Activated naive CD4-positive, alpha-beta T cell treated with anti-CD3 and anti-CD28 coated beads, Interleukin-2, amount 10 ng/mL, durations not matched to agents 7 days and 5 days (primary cell): ENCODE measurements around the gene TMEM61.
"Not testable (repeated sequence)": the region's sequence is repeated elsewhere in the genome, so short reads cannot be mapped to it uniquely, and the experiment has no call there.

Experiments
- CTCF ChIA-PET: fragments of 350-600 bp; sonication (Branson Sonifier 250); formaldehyde crosslinking; loops from one replicate; lab custom pipeline; 2021; ENCODE audit warnings: antibody characterized with exemption; lab: Charles Lee
- DNase-seq: peaks from one replicate; pipeline ENCODE4 v3.0.0-alpha.2; 2020
- H3K27ac Mint-ChIP-seq: one replicate; pipeline ENCODE4 v1.8.0; 2021; ENCODE audit warnings: mild to moderate bottlenecking, moderate library complexity, mixed read lengths
- H3K27me3 Mint-ChIP-seq: one replicate; pipeline ENCODE4 v1.8.0; 2021; ENCODE audit warnings: mild to moderate bottlenecking, mixed read lengths
- H3K36me3 Mint-ChIP-seq: one replicate; pipeline ENCODE4 v1.8.0; 2021; ENCODE audit warnings: mixed read lengths
- H3K4me1 Mint-ChIP-seq: one replicate; pipeline ENCODE4 v1.8.0; 2021; ENCODE audit warnings: mixed read lengths
- H3K4me3 Mint-ChIP-seq: one replicate; pipeline ENCODE4 v1.8.0; 2021; ENCODE audit warnings: mild to moderate bottlenecking, moderate library complexity, mixed read lengths
- H3K9me3 Mint-ChIP-seq: one replicate; pipeline ENCODE4 v1.8.0; 2021; ENCODE audit warnings: mixed read lengths

TMEM61 gene

DNA sequence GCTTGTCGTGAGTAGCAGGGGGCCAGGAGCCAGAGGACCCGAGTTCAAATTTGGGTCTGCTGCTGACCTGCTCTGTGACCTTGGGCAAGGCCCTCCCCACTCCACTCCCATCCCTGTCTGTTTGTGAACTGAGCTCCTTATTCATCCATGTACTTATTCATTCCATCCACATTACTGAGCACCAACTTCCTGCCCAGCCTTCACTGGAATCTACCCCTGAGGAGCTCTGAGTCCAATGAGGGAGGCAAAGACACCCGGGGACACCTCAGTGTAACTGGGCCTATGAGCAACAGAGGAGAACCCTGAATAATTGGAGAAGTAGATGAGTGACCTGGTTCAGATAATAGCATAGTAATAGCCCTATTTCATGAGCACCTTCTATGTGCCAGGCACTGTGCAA, 27.2 kb downstream of the TMEM61 start:
- Mint-ChIP-seq H3K4me3 (no peak overlapping the region), H3K27me3 (peaks cover 8% of the 10 kb centered on the region), H3K27ac (no peak overlapping the region), H3K9me3 (no peaks in the 10 kb centered on the region), H3K4me1 (no peaks in the 10 kb centered on the region), H3K36me3 (no peaks in the 10 kb centered on the region)
- CTCF ChIA-PET = interaction anchor here (1.5 kb wide), 1 partner anchor 14 kb away, joined by 5 read pairs; no protein-coding TSS in a partner anchor
- DNase-seq = no peak

- no peaks in the 10 kb centered on the region for H3K9me3 Mint-ChIP-seq
- H3K27me3 Mint-ChIP-seq = peaks cover 26% of the 10 kb centered on the region
- H3K36me3 Mint-ChIP-seq = no peaks in the 10 kb centered on the region
- DNase-seq = no peak
- CTCF ChIA-PET = interaction anchor here (1.2 to 1.4 kb wide), 4 partner anchors 12 to 327 kb away, joined by 3 to 5 read pairs (median 4); no protein-coding TSS in a partner anchor
- no peaks in the 10 kb centered on the region for H3K4me1 Mint-ChIP-seq
- no peak overlapping the region for H3K27ac Mint-ChIP-seq
- H3K4me3 Mint-ChIP-seq = no peak overlapping the region
Measured at GRCh38 chr1:55010194-55010886, 29.9 kb downstream of the TMEM61 start.

DNA sequence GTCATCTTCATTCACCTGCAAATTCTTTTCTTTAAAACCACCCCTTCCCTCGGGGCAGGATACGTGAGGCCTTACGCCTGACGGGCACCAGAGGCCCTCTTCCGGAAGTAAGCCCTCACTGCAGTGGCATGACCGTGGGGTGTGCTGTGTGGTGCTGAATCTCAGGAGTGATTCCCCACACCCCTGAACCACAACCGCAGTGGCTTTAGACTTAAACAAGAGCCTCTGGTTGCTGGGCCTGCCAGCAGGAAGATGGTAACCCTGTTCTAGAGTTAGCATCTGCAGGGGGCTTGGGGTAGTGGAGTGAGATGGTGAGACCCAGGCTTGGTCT, 30.4 kb downstream of the TMEM61 start:
- no peaks in the 10 kb centered on the region for H3K36me3 Mint-ChIP-seq
- no peak for DNase-seq
- no peaks in the 10 kb centered on the region for H3K4me1 Mint-ChIP-seq
- CTCF ChIA-PET = interaction anchor here (1.0 to 1.3 kb wide), 2 partner anchors 66 kb away, joined by 3 to 5 read pairs; no protein-coding TSS in a partner anchor
- H3K27me3 Mint-ChIP-seq = peaks cover 31% of the 10 kb centered on the region
- no peak overlapping the region for H3K27ac Mint-ChIP-seq
- no peak overlapping the region for H3K4me3 Mint-ChIP-seq
- no peaks in the 10 kb centered on the region for H3K9me3 Mint-ChIP-seq

DNA sequence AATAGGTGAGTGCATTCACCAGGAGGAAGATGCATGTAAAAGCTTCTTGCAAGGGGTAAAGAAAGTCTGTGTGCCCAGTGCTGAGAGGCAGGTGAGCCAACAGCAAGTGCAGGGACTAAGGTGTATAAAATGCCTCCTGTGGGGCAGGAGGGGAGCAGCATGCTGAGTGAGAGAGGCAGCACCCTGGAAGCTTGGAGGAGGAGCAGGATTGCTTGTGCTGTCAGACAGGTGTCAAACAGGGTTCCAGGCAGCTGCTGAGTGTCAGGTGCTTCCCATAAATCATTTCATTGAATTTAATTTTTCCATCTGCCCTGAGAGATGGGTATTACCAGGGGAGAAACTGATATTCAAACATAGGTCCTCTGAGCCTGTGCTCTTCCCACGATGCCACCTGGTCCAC, 32.2 kb downstream of the TMEM61 start:
- H3K4me1 Mint-ChIP-seq = no peaks in the 10 kb centered on the region
- H3K27ac Mint-ChIP-seq = no peak overlapping the region
- no peak for DNase-seq
- no peaks in the 10 kb centered on the region for H3K36me3 Mint-ChIP-seq
- CTCF ChIA-PET = no interaction called here
- no peak overlapping the region for H3K4me3 Mint-ChIP-seq
- H3K9me3 Mint-ChIP-seq = no peaks in the 10 kb centered on the region
- peaks cover 35% of the 10 kb centered on the region for H3K27me3 Mint-ChIP-seq

DNA sequence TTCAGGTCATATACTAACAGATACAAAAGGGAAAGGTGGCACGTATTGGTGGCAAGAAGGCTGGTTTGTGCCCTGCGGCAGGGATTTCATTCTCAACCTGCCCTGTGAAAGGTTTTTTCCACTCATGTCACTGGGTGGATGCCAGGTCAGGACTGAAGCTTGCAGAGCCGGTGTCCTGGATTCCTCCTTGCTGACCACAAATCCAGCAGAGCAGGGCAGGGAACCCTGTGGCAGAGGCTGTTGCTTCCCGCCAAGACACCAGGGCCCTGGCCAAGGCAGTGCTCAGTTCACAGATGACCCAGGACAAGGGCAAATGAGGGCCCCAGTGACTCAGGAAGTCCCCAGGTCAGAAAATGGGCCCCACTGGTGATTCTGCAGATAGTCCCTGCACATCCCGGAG, 34.7 kb downstream of the TMEM61 start:
- no peaks in the 10 kb centered on the region for H3K9me3 Mint-ChIP-seq
- peaks cover 46% of the 10 kb centered on the region for H3K27me3 Mint-ChIP-seq
- H3K36me3 Mint-ChIP-seq = no peaks in the 10 kb centered on the region
- no peak for DNase-seq
- no peak overlapping the region for H3K27ac Mint-ChIP-seq
- no peaks in the 10 kb centered on the region for H3K4me1 Mint-ChIP-seq
- CTCF ChIA-PET = interaction anchor here (1.5 kb wide), 1 partner anchor 70 kb away, joined by 12 read pairs; no protein-coding TSS in a partner anchor
- H3K4me3 Mint-ChIP-seq = no peak overlapping the region

- H3K4me1 Mint-ChIP-seq = no peaks in the 10 kb centered on the region
- H3K27me3 Mint-ChIP-seq = peaks cover 53% of the 10 kb centered on the region
- no peaks in the 10 kb centered on the region for H3K36me3 Mint-ChIP-seq
- CTCF ChIA-PET = interaction anchor here (0.7 to 1.5 kb wide), 2 partner anchors 71 to 261 kb away, joined by 3 to 12 read pairs; no protein-coding TSS in a partner anchor
- H3K4me3 Mint-ChIP-seq = no peak overlapping the region
- H3K27ac Mint-ChIP-seq = no peak overlapping the region
- DNase-seq = no peak
- H3K9me3 Mint-ChIP-seq = no peaks in the 10 kb centered on the region
Measured at GRCh38 chr1:55015731-55016620, 35.5 kb downstream of the TMEM61 start.

- H3K36me3 Mint-ChIP-seq = no peaks in the 10 kb centered on the region
- no peak overlapping the region for H3K27ac Mint-ChIP-seq
- no peak for DNase-seq
- no peaks in the 10 kb centered on the region for H3K4me1 Mint-ChIP-seq
- CTCF ChIA-PET = interaction anchor here (2.3 kb wide), 1 partner anchor 73 kb away, joined by 6 read pairs; no protein-coding TSS in a partner anchor
- H3K27me3 Mint-ChIP-seq = peaks cover 56% of the 10 kb centered on the region
- no peak overlapping the region for H3K4me3 Mint-ChIP-seq
- no peaks in the 10 kb centered on the region for H3K9me3 Mint-ChIP-seq
Measured at GRCh38 chr1:55018395-55018794, 38.0 kb downstream of the TMEM61 start.

DNA sequence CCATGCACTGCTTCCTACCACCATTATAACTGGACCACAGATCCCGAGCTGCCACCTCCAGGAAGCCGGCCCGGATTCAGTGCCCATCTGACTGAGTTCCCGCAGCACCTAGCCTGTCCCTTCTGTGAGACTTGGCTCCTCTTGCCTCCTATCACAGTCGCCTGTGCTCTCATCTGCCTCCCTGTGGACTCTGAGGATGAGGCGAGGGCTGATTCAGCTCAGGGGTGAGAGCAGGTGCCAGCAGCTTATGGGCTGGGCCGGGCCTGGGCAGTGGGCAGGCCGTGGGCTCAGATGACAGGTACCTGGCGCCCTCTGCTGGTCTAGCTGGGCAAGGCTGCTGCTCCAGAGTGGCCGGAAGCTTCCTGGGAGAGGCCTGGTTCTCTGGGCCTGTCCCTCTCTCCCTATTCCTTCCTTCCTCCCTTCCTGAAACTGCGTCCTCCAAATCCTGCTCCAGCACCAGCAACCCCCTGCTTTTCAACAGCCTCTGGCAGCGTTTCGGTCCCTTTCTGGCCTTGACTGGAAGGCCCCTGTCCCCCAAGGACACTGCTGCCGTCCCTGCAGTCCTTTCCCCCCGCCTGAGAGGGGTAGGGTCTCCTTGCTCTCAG, 41.6 kb downstream of the TMEM61 start:
- Mint-ChIP-seq H3K36me3 (no peaks in the 10 kb centered on the region), H3K4me3 (no peak overlapping the region), H3K27ac (no peak overlapping the region), H3K27me3 (peaks cover 31% of the 10 kb centered on the region), H3K9me3 (no peaks in the 10 kb centered on the region), H3K4me1 (peaks cover 3% of the 10 kb centered on the region)
- CTCF ChIA-PET = interaction anchor here (0.6 to 2.4 kb wide), 18 partner anchors 9 to 316 kb away, joined by 3 to 50 read pairs (median 4); no protein-coding TSS in a partner anchor
- peak; percentile 76 for DNase-seq

- DNase-seq, H3K27ac Mint-ChIP-seq, H3K4me3 Mint-ChIP-seq, H3K9me3 Mint-ChIP-seq, CTCF ChIA-PET, H3K36me3 Mint-ChIP-seq, H3K4me1 Mint-ChIP-seq: not testable (repeated sequence)
- peaks cover 20% of the 10 kb centered on the region for H3K27me3 Mint-ChIP-seq
Measured at GRCh38 chr1:55024163-55024562, 43.7 kb downstream of the TMEM61 start.

DNA sequence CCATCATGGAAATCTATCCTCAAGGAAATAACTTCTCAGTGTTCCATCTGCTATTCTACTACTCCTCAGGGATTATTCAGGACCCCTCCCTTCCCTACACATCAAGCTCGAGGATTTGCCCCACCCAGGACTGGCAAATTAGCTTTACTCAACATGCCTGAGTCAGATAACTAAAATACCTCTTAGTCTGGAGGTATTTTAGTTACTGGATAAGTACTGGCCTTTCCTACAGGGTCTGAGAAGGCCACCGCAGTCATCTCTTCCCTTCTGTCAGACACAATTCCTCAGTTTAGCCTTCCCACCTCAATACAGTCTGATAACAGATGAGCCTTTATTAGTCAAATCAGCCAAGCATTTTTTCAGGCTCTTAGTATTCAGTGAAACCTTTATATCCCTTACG, 46.3 kb downstream of the TMEM61 start:
- H3K4me1 Mint-ChIP-seq, CTCF ChIA-PET, H3K27ac Mint-ChIP-seq, H3K4me3 Mint-ChIP-seq, H3K36me3 Mint-ChIP-seq, DNase-seq, H3K9me3 Mint-ChIP-seq: not testable (repeated sequence)
- H3K27me3 Mint-ChIP-seq = peaks cover 12% of the 10 kb centered on the region

GRCh38 chr1:55031098-55031497, 50.7 kb downstream of the TMEM61 start:
- H3K36me3 Mint-ChIP-seq, H3K9me3 Mint-ChIP-seq, H3K27ac Mint-ChIP-seq, H3K4me3 Mint-ChIP-seq, DNase-seq, H3K4me1 Mint-ChIP-seq: not testable (repeated sequence)
- CTCF ChIA-PET = interaction anchor here (1.4 kb wide), 1 partner anchor 9 kb away, joined by 4 read pairs; no protein-coding TSS in a partner anchor
- peaks cover 29% of the 10 kb centered on the region for H3K27me3 Mint-ChIP-seq

GRCh38 chr1:55033265-55033614, 52.8 kb downstream of the TMEM61 start:
- no peaks in the 10 kb centered on the region for H3K36me3 Mint-ChIP-seq
- H3K4me1 Mint-ChIP-seq = no peaks in the 10 kb centered on the region
- peaks cover 45% of the 10 kb centered on the region for H3K27me3 Mint-ChIP-seq
- DNase-seq = no peak
- H3K4me3 Mint-ChIP-seq = no peak overlapping the region
- no peak overlapping the region for H3K27ac Mint-ChIP-seq
- no peaks in the 10 kb centered on the region for H3K9me3 Mint-ChIP-seq
- CTCF ChIA-PET = interaction anchor here (0.5 to 1.9 kb wide), 4 partner anchors 82 to 1644 kb away, joined by 3 to 10 read pairs (median 3); no protein-coding TSS in a partner anchor

DNA sequence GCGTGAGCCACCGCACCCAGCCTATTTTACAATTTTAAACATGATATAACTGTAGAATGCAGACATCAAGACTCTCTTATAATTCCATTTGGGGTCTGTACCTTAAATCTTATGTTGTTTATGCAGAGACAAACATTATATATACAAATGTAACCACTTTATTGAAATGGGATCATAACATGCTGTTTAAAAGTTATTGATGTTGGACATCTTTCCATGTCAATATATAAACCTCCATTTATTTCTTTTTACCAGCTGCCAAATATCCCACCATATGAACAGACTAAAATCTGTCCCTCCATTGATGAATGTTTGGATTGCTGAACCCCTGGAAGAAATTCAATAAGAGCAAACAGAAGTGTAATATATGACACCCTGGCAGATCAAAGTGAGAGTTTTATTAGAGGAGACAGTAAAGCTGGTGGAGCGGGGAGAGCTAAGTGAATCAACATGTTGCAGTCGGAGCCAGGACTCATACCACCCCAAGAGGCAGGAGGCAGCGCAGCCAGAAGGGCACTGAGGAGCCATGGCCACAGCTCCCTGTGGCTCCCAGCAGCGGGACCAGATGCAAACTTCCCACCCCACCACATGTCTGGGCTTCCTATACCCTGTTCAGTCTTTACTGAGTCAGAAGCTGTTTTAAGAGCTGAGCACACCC, 54.2 kb downstream of the TMEM61 start:
- DNase-seq = no peak
- no peaks in the 10 kb centered on the region for H3K4me1 Mint-ChIP-seq
- peaks cover 59% of the 10 kb centered on the region for H3K27me3 Mint-ChIP-seq
- H3K36me3 Mint-ChIP-seq = no peaks in the 10 kb centered on the region
- no peak overlapping the region for H3K27ac Mint-ChIP-seq
- H3K4me3 Mint-ChIP-seq = no peak overlapping the region
- CTCF ChIA-PET = interaction anchor here (1.0 kb wide), 1 partner anchor 13 kb away, joined by 5 read pairs; no protein-coding TSS in a partner anchor
- H3K9me3 Mint-ChIP-seq = no peaks in the 10 kb centered on the region
